H1 (cell line): Measurements from ENCODE around the gene KLHL14. TPM values are rescaled to one million over a fixed set of nuclear protein-coding genes. Genes with fewer than 3 reads are reported as not detected.

Source experiments
- CTCF ChIA-PET: fragments of 300-600 bp; sonication (Branson Sonifier 250); formaldehyde crosslinking; loops from one replicate; lab custom pipeline; 2021; ENCODE audit not compliant: partially characterized antibody; lab: Charles Lee
- POLR2A ChIA-PET: fragments of 300-600 bp; sonication (Branson Sonifier 250); formaldehyde crosslinking; loops from one replicate; lab custom pipeline; 2021; ENCODE audit warnings: inconsistent platforms; ENCODE audit not compliant: partially characterized antibody; lab: Charles Lee
- DNase-seq, 2 experiments: peaks; one replicate each; pipeline versions ENCODE4 v3.0.0 to v3.0.0-alpha.2; 2010 to 2022; ENCODE audit warnings: low spot score in 2 of 2, low read depth in 1 of 2, mixed read lengths in 1 of 2
- FAIRE-seq: peaks from 2 replicates; lab custom pipeline; 2011; peaks lifted over from hg19 to GRCh38; lab: Jason Lieb, UNC
- H2AFZ ChIP-seq: 2 replicates; pipeline ENCODE4 v1.8.1; 2012; ENCODE audit warnings: low read length, inconsistent platforms
- H2AK5ac ChIP-seq: 2 replicates; pipeline ENCODE4 v1.6.1; 2013; ENCODE audit warnings: low read depth, low read length
- H2BK120ac ChIP-seq: replicated peaks from 2 replicates; pipeline ENCODE3; 2013; ENCODE audit warnings: low read depth, low read length, inconsistent platforms
- H2BK12ac ChIP-seq: 2 replicates; pipeline ENCODE4 v1.6.1; 2013; ENCODE audit warnings: low read depth, low read length
- H2BK15ac ChIP-seq: 2 replicates; pipeline ENCODE4 v1.6.1; 2013; ENCODE audit warnings: low read length
- H2BK20ac ChIP-seq: 2 replicates; pipeline ENCODE4 v1.6.1; 2013; ENCODE audit warnings: low read length
- H2BK5ac ChIP-seq: 2 replicates; pipeline ENCODE4 v1.6.1; 2013; ENCODE audit warnings: low read depth, low read length
- H3K14ac ChIP-seq: 2 replicates; pipeline ENCODE4 v1.6.1; 2013; ENCODE audit warnings: inconsistent platforms; ENCODE audit not compliant: insufficient read length
- H3K18ac ChIP-seq: 2 replicates; pipeline ENCODE4 v1.6.1; 2013; ENCODE audit warnings: low read length; ENCODE audit errors: extremely low read depth
- H3K23ac ChIP-seq: 2 replicates; pipeline ENCODE4 v1.6.1; 2013; ENCODE audit warnings: inconsistent platforms; ENCODE audit not compliant: insufficient read length
- H3K23me2 ChIP-seq: 2 replicates; pipeline ENCODE4 v1.6.1; 2013; ENCODE audit warnings: low read depth, low read length
- H3K27ac ChIP-seq: 2 replicates; pipeline ENCODE4 v1.6.1; 2011; ENCODE audit warnings: low read depth, low read length, inconsistent platforms
- H3K27me3 ChIP-seq, 4 experiments: replicated peaks in 1 of 4; 1 replicate in 1 of 4; 2 replicates in 3 of 4; pipeline versions ENCODE4 v1.6.1 to v1.8.1; 2011 to 2013; ENCODE audit warnings: low read length in 3 of 4, mild to moderate bottlenecking in 3 of 4, inconsistent platforms in 2 of 4, mixed read lengths in 2 of 4, moderate library complexity in 1 of 4; ENCODE audit not compliant: control insufficient read depth in 3 of 4, insufficient read depth in 3 of 4; ENCODE audit errors: extremely low read depth in 1 of 4
- H3K36me3 ChIP-seq, 4 experiments: 2 replicates each; pipeline versions ENCODE4 v1.6.1 to v1.8.1; 2011 to 2013; ENCODE audit warnings: mild to moderate bottlenecking in 4 of 4, low read length in 3 of 4, moderate library complexity in 2 of 4, control low read depth in 1 of 4, inconsistent platforms in 1 of 4; ENCODE audit not compliant: insufficient read depth in 4 of 4, control insufficient read depth in 2 of 4
- H3K4ac ChIP-seq: replicated peaks from 2 replicates; pipeline ENCODE3; 2013; ENCODE audit warnings: low read length, low read depth, mixed read lengths, inconsistent platforms; ENCODE audit not compliant: insufficient read length
- H3K4me1 ChIP-seq, 4 experiments: replicated peaks in 1 of 4; 1 replicate in 1 of 4; 2 replicates in 3 of 4; pipeline versions ENCODE4 v1.6.1 to v1.8.1; 2011 to 2013; ENCODE audit warnings: low read length in 3 of 4, inconsistent platforms in 2 of 4, mixed read lengths in 1 of 4; ENCODE audit not compliant: insufficient read depth in 4 of 4, control insufficient read depth in 3 of 4
- H3K4me2 ChIP-seq, 2 experiments: 2 replicates each; pipeline versions ENCODE4 v1.6.1 to v1.8.1; 2011 to 2013; ENCODE audit warnings: low read depth in 2 of 2, low read length in 2 of 2, control low read depth in 1 of 2, inconsistent platforms in 1 of 2, mild to moderate bottlenecking in 1 of 2; ENCODE audit not compliant: insufficient read depth in 1 of 2
- H3K4me3 ChIP-seq, 4 experiments: fragments of 200-600, 300-600 bp in 1 of 4; sonication (generic), shearing (Covaris generic), sonication (Bioruptor Twin) in 1 of 4; 2 replicates each; pipeline versions ENCODE4 v1.5.1 to v1.8.1; 2011 to 2016; ENCODE audit warnings: low read length in 4 of 4, low read depth in 3 of 4, control low read depth in 2 of 4, inconsistent platforms in 2 of 4, mild to moderate bottlenecking in 2 of 4, mixed read lengths in 1 of 4, moderate library complexity in 1 of 4; ENCODE audit not compliant: insufficient read depth in 2 of 4; ENCODE audit errors: extremely low read depth in 1 of 4
- H3K56ac ChIP-seq: replicated peaks from 2 replicates; pipeline ENCODE3; 2013; ENCODE audit warnings: low read depth, mild to moderate bottlenecking, mixed read lengths, low read length, inconsistent platforms; ENCODE audit not compliant: insufficient read length
- H3K79me1 ChIP-seq: 2 replicates; pipeline ENCODE4 v1.6.1; 2013; ENCODE audit warnings: low read depth, low read length, control low read depth
- H3K79me2 ChIP-seq, 2 experiments: 2 replicates each; pipeline versions ENCODE4 v1.6.1 to v1.8.1; 2012 to 2013; ENCODE audit warnings: low read length in 2 of 2, mild to moderate bottlenecking in 2 of 2, inconsistent platforms in 1 of 2; ENCODE audit not compliant: insufficient read depth in 2 of 2, control insufficient read depth in 1 of 2
- H3K9ac ChIP-seq, 4 experiments: replicated peaks in 1 of 4; 1 replicate in 1 of 4; 2 replicates in 3 of 4; pipeline versions ENCODE4 v1.6.1 to v1.8.1; 2011 to 2013; ENCODE audit warnings: low read depth in 3 of 4, low read length in 3 of 4, control low read depth in 2 of 4, mild to moderate bottlenecking in 2 of 4, moderate library complexity in 2 of 4, inconsistent platforms in 1 of 4; ENCODE audit errors: extremely low read depth in 1 of 4
- H3K9me3 ChIP-seq, 2 experiments: 2 replicates each; pipeline versions ENCODE4 v1.6.1 to v1.8.1; 2012 to 2013; ENCODE audit warnings: mild to moderate bottlenecking in 2 of 2, moderate library complexity in 2 of 2, control low read depth in 1 of 2, inconsistent platforms in 1 of 2, low read depth in 1 of 2, low read length in 1 of 2, mixed read lengths in 1 of 2; ENCODE audit not compliant: insufficient read depth in 2 of 2
- H4K20me1 ChIP-seq, 2 experiments: replicated peaks in 1 of 2; 2 replicates each; pipeline versions ENCODE3 to v1.8.1; 2011 to 2013; ENCODE audit warnings: inconsistent platforms in 2 of 2, low read length in 2 of 2, mild to moderate bottlenecking in 1 of 2; ENCODE audit not compliant: insufficient read depth in 2 of 2, control insufficient read depth in 1 of 2
- H4K5ac ChIP-seq: 2 replicates; pipeline ENCODE4 v1.6.1; 2013; ENCODE audit warnings: low read length, low read depth, mixed read lengths, inconsistent platforms; ENCODE audit not compliant: insufficient read length
- H4K8ac ChIP-seq: 2 replicates; pipeline ENCODE4 v1.8.0; 2013; ENCODE audit warnings: mild to moderate bottlenecking, moderate library complexity, low read length, inconsistent platforms; ENCODE audit not compliant: insufficient read depth; ENCODE audit errors: extremely low read depth
- H4K91ac ChIP-seq: replicated peaks from 2 replicates; pipeline ENCODE3; 2013; ENCODE audit warnings: low read length, mixed read lengths, inconsistent platforms; ENCODE audit not compliant: insufficient read length
- CBX8 ChIP-seq: fragments of 300-800, 300-1000 bp; sonication (generic); IDR thresholded peaks from 2 replicates; pipeline ENCODE4 v1.7.1; 2016; ENCODE audit warnings: low read depth, low read length, borderline replicate concordance
- NRF1 ChIP-seq: IDR thresholded peaks from 2 replicates; pipeline ENCODE4 v1.6.1; 2011; ENCODE audit warnings: mild to moderate bottlenecking, low read depth, low read length, improper control_type of control experiment
- SUZ12 ChIP-seq: fragments of 200-600 bp; sonication (generic); IDR thresholded peaks from 2 replicates; pipeline ENCODE4 v1.6.1; 2012; ENCODE audit warnings: mild to moderate bottlenecking, inconsistent platforms, low read length, moderate library complexity, mixed read lengths
- WGBS, 2 experiments: shearing (Covaris generic) in 1 of 2; methylation state at CpG; one replicate each; pipeline versions ENCODE4 v1.1.6 to v1.1.7; 2013 to 2015; ENCODE audit warnings: low lambda C conversion rate in 2 of 2, mixed read lengths in 2 of 2, inconsistent platforms in 1 of 2, low coverage in 1 of 2, missing lambda C conversion rate in 1 of 2; ENCODE audit not compliant: insufficient replicate concordance in 2 of 2, insufficient coverage in 1 of 2, insufficient read length in 1 of 2; ENCODE audit errors: extremely low coverage in 1 of 2, missing lambda C conversion rate in 1 of 2; 5-methylcytosine and 5-hydroxymethylcytosine counted together
- polyA plus RNA-seq, 7 experiments: library from polyadenylated mRNA; depleted of rRNA in 3 of 7; stranded (reverse) in 5 of 7; unstranded in 2 of 7; fragments of >200 nt in 5 of 7; fragments of 200-250 nt in 2 of 7; gene quantifications; 1 replicate in 5 of 7; 2 replicates in 1 of 7; 4 replicates in 1 of 7; pipeline versions ENCODE4 v1.2.1 to v1.2.3, GENCODE V29; 2011 to 2013; ENCODE audit warnings: missing spikeins in 2 of 7, mixed read lengths in 2 of 7
- total RNA-seq: library from RNA; stranded (reverse); fragmentation: NEBNext Ultra II Directional; extraction: Animal tissue kit (Norgen Biotek cat#: 25700); gene quantifications from 2 replicates; pipeline ENCODE4 v1.2.1, GENCODE V29; 2021

The KLHL14 gene
- total and polyA plus RNA-seq, 2 of the 8 experiments (the other 6 are each of a cell fraction or from before 2014, with no cell fraction given) = 1.1 to 1.2 TPM

- TF ChIP-seq SUZ12 = no peak
- TF ChIP-seq CBX8 = no peak
- no peak for TF ChIP-seq NRF1
- Histone ChIP-seq H4K91ac (no peak overlapping the region), H4K20me1 (no peaks in the 10 kb centered on the region), H2AK5ac (no peak overlapping the region), H4K5ac (no peak overlapping the region), H3K9me3 (no peaks in the 10 kb centered on the region), H3K14ac (no peak overlapping the region), H3K36me3 (no peaks in the 10 kb centered on the region), H3K27ac (no peak overlapping the region), H3K56ac (no peak overlapping the region), H3K23ac (no peak overlapping the region), H3K79me1 (no peaks in the 10 kb centered on the region), H3K18ac (no peak overlapping the region), H3K9ac (no peak overlapping the region), H2BK20ac (no peak overlapping the region), H3K4me3 (no peak overlapping the region), H3K79me2 (no peaks in the 10 kb centered on the region), H3K23me2 (no peaks in the 10 kb centered on the region), H3K4ac (no peak overlapping the region), H2BK12ac (no peak overlapping the region), H2BK15ac (no peak overlapping the region), H3K4me1 (no peaks in the 10 kb centered on the region), H2BK120ac (no peak overlapping the region), H4K8ac (no peak overlapping the region), H3K27me3 (no peaks in the 10 kb centered on the region), H2AFZ (no peak overlapping the region), H3K4me2 (no peak overlapping the region), H2BK5ac (no peak overlapping the region)
- ChIA-PET CTCF (interaction anchor here (1.0 to 4.0 kb wide), 3 partner anchors 9 to 31 kb away, joined by 3 to 20 read pairs (median 3); no protein-coding TSS in a partner anchor), POLR2A (no interaction called here)
- FAIRE-seq (no peak), DNase-seq (no peak)
- 96% methylated on average over 1 of the region's 1 CpG; no CpG with 5 or more reads in 1 of the 2 experiments for WGBS, 2 experiments
These were observed 60.0 kb downstream of the KLHL14 start for GRCh38 chr18:32712860-32713259.
